ENCODE measurements around the gene SF3B6.

Gene SF3B6

DNA sequence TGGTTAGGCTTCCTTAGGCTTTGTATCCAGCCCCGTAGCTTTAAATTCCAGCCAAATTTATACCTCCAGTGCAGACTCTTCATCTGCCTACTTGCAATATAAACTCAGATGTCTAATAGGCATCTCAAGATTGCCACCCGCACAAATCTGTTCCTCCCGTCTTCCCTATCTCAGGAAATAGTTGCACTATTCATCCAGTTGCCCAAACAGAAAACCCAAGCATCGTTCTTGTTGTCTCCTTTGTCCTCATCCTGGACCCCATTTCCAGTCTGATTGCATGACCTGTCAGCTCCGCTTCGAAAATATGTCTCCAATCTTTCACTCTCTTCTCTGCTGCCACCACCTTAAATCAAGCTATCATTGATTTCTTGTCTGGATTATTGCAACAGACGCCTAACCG is 24.3 kb downstream of the SF3B6 start:
- TF ChIP-seq, protein P1, sequence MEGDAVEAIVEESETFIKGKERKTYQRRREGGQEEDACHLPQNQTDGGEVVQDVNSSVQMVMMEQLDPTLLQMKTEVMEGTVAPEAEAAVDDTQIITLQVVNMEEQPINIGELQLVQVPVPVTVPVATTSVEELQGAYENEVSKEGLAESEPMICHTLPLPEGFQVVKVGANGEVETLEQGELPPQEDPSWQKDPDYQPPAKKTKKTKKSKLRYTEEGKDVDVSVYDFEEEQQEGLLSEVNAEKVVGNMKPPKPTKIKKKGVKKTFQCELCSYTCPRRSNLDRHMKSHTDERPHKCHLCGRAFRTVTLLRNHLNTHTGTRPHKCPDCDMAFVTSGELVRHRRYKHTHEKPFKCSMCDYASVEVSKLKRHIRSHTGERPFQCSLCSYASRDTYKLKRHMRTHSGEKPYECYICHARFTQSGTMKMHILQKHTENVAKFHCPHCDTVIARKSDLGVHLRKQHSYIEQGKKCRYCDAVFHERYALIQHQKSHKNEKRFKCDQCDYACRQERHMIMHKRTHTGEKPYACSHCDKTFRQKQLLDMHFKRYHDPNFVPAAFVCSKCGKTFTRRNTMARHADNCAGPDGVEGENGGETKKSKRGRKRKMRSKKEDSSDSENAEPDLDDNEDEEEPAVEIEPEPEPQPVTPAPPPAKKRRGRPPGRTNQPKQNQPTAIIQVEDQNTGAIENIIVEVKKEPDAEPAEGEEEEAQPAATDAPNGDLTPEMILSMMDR (IDR thresholded peaks at IDR 0.05; ENCODE audit: control insufficient read depth, extremely low read depth, insufficient read depth) = no peak
- DNase-seq (ENCODE audit: low read depth) = no peak
- H3K4me3 ChIP-seq (ENCODE audit: low read depth, low read length) = no peak overlapping the region

DNA sequence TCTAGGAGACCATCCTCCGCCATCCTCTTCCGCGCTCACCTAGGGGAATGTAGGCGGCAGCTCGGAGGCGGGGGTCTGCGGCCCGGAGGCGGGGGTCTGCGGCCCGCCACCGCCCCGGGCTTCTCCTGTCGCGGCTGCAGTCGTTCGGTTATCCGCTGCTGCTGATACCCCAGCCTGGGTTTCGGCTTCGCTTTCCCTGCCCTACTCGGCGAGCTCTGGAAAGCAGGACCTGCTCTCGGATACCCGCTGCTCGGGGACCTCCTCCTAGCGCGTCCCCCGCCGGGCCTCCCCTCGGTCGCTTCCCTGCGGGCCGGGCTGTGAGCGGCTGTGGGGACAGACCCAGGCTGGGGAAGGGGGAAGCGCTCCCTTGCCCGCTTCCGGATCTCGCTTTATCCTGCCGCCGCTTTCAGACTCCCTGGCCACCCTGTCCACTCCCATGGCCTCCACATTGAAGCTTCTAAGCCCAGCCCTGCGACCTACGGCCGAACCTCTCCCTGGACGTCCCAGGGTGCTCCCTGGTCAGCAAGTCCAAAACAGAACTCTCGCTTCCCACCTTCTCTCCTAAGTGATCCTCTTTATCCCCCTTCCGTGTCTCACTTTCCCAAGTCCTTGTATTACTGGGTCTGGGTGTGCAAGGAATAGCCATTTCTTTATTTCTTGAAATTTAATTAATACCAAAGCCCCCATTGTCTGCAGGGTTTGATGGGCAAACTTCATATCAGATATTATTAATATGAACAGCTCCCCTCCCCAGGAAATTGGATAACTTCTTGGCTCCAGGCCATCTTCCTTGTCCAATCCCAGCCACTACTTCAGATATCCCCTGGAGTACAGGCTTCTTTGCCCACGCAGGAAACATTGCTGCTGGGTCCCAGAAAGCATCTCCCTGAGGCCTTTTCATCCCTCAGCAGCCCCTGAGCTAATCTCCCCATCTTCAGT is 25.8 kb downstream of the SF3B6 start:
- DNase-seq (ENCODE audit: low read depth) = no peak
- H3K4me3 ChIP-seq (ENCODE audit: low read depth, low read length) = no peak overlapping the region
- TF ChIP-seq, protein P1 (IDR thresholded peaks at IDR 0.05; ENCODE audit: control insufficient read depth, extremely low read depth, insufficient read depth) = no peak

DNA sequence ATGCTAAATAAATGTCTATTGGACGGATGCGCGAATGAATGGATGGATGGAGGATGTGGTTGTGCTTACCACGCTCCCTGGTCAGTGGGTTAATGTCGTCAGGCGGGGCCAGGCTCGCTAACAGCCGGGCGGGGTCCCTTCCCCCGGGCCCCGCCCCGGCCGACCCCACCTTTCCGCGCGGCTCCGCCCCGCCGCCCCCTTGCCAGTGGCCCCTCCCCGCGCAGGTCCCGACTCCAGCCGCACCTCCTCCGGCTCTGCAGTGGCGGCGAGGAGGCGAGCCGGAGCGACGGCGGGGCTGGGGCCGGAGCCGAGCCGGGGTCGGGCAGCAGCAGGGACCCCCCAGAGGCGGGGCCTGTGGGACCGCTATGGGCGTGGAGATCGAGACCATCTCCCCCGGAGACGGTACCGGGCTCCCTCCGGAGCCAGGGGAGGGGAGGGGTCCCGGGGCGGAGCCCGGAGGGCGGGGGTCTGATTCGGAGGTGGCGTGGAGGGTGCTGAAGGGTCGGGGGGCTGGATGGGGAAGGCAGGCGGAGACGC is 26.6 kb downstream of the SF3B6 start, which contains the start of gene FKBP1B:
TSS of gene FKBP1B (plus strand) at position 257 of the 537 bp plus-strand sequence. CDS start at position 366, 109 bp downstream.
- H3K4me3 ChIP-seq (ENCODE audit: low read depth, low read length) = peak within 1 kb of the TSS; percentile 23; the same call in 1 of the 2 replicates
- TF ChIP-seq, protein P1 (IDR thresholded peaks at IDR 0.05; ENCODE audit: control insufficient read depth, extremely low read depth, insufficient read depth) = no peak
- no peak for DNase-seq (ENCODE audit: low read depth)

DNA sequence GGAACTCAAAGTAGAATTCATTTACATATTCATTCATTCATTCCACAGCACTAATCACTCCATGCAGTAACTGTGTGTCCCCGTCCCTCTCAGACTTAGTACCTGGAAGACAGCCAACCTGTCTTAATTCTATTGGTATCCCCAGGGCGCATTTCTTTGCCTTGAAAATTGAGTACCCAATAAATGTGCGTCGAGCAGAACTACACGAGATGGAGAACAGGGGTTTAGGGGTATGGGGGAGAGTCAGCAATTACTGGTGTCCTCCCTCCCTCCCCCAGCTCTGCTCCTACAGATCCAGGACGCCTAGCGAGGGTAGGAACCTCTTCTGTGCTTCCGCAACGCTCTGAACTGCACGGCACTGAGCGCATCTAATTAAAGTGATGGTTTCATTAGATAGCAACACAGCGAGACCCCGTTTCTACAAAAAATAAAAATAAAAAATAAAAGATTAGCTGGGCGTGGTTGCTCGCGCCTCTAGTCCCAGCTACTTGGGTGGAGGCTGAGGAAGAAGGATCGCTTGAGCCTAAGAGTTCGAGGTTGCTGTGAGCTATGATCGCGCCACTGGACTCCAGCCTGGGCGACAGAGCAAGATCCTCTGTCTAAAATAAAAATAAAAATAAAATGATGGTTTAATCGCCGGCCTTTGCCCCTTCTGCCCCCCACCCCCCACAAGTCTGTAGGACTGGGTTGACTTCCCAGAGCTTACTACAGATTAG is 27.2 kb downstream of the SF3B6 start:
- TF ChIP-seq, protein P1 (IDR thresholded peaks at IDR 0.05; ENCODE audit: control insufficient read depth, extremely low read depth, insufficient read depth) = no peak
- DNase-seq (ENCODE audit: low read depth) = no peak
- H3K4me3 ChIP-seq (ENCODE audit: low read depth, low read length) = peak overlapping the region; percentile 23; the same call in 1 of the 2 replicates

DNA sequence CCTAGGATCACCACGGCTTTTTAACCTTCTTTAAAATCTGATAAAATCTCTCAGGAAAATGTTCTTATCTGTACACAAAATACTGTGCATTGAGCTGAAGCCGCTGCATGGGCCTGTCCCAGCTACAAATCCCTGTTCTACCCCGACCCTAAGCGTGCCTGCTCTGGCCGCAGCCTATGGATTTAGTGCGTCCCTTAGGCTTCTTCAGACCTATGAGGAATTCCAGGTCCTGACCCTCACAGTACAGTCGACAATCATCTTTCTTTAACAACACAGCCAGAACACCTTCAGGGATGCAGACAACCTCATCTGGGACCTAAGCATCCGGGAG is 28.5 kb downstream of the SF3B6 start:
- TF ChIP-seq, protein P1 (IDR thresholded peaks at IDR 0.05; ENCODE audit: control insufficient read depth, extremely low read depth, insufficient read depth) = no peak
- DNase-seq (ENCODE audit: low read depth) = no peak
- H3K4me3 ChIP-seq (ENCODE audit: low read depth, low read length) = peak overlapping the region; percentile 91

DNA sequence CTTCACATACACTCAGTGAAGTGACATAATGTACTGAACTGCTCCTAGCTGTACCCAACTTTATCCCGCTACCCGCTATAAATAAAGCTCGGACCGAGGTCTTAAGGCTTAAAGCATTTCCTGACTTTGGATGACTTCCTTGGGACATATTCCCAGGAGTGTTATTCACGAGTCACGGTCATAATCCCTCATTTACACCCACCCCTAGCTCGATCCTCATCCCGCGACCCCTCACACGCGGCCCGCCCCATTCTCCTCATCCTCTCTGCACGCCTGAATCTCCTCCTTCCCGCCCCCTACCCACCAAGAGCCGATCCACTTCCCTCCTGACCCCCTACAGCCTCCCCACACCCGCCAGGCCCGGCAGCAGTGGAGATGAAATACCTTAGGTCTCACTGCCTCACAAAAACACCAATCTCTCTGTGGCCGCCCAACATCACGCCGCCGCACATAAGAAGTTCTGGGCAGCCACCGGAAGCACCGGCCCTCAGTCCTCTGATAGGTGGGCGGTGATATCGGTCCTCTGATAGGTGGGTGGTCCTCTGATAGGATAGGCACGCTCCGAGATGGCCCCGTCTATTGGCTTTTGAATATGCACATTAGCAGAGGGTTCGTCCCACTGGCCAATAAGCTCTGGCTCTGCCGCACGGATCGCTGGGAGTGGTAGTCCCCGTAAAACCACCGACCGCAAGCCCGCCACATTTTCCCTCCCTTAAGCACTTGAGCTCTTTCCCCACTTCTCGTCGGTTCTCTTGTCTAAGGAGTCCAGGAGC is 29.0 kb downstream of the SF3B6 start, which contains the start of gene WDCP:
TSS of gene WDCP (minus strand) at position 462 of the 773 bp plus-strand sequence. CDS start 7,897 bp downstream, outside the sequence.
- peak within 1 kb of the TSS; percentile 91 for H3K4me3 ChIP-seq (ENCODE audit: low read depth, low read length)
- TF ChIP-seq, protein P1 (IDR thresholded peaks at IDR 0.05; ENCODE audit: control insufficient read depth, extremely low read depth, insufficient read depth) = no peak
- peak; percentile 95 for DNase-seq (ENCODE audit: low read depth)
